Measurements from ENCODE around the gene ZNF681. TPM values are rescaled to one million over a fixed set of nuclear protein-coding genes. Genes with fewer than 3 reads are reported as not detected.

Gene ZNF681
- total RNA-seq, 1 donor from 2014 or later = 1.4 TPM

DNA sequence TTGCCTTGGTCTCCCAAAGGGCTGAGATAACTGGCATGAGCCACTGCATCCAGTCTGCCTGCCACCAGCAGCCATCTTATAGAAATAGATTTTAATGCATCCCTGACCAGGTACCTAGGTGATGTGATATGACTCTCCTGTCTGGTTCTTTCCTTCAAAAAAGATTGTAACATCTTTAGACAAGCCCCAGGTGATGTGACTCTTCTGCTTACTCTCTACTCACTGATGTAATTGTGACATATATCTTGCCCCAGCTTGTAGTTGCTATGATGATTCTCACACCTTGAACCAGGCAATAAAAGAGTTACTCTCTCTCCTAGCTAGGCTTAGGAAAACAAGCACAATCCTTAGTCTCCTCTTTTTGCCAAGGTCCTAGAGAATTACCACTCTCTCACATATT, 30.6 kb upstream of the ZNF681 start:
- H3K4me1 Mint-ChIP-seq (ENCODE audit: low read depth) = peaks cover 8% of the 10 kb centered on the region
- H3K27me3 Mint-ChIP-seq (ENCODE audit: low read depth) = no peaks in the 10 kb centered on the region
- no peak overlapping the region for H3K27ac Mint-ChIP-seq (ENCODE audit: unreplicated experiment)
- H3K4me3 Mint-ChIP-seq (ENCODE audit: unreplicated experiment) = no peak overlapping the region
- TF ChIP-seq, protein P1, sequence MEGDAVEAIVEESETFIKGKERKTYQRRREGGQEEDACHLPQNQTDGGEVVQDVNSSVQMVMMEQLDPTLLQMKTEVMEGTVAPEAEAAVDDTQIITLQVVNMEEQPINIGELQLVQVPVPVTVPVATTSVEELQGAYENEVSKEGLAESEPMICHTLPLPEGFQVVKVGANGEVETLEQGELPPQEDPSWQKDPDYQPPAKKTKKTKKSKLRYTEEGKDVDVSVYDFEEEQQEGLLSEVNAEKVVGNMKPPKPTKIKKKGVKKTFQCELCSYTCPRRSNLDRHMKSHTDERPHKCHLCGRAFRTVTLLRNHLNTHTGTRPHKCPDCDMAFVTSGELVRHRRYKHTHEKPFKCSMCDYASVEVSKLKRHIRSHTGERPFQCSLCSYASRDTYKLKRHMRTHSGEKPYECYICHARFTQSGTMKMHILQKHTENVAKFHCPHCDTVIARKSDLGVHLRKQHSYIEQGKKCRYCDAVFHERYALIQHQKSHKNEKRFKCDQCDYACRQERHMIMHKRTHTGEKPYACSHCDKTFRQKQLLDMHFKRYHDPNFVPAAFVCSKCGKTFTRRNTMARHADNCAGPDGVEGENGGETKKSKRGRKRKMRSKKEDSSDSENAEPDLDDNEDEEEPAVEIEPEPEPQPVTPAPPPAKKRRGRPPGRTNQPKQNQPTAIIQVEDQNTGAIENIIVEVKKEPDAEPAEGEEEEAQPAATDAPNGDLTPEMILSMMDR (IDR thresholded peaks at IDR 0.05) = no peak
- no peak for DNase-seq (ENCODE audit: low spot score)
- peaks cover 6% of the 10 kb centered on the region for H3K9me3 Mint-ChIP-seq (ENCODE audit: low read depth)
- H3K36me3 Mint-ChIP-seq (ENCODE audit: low read depth) = no peaks in the 10 kb centered on the region

DNA sequence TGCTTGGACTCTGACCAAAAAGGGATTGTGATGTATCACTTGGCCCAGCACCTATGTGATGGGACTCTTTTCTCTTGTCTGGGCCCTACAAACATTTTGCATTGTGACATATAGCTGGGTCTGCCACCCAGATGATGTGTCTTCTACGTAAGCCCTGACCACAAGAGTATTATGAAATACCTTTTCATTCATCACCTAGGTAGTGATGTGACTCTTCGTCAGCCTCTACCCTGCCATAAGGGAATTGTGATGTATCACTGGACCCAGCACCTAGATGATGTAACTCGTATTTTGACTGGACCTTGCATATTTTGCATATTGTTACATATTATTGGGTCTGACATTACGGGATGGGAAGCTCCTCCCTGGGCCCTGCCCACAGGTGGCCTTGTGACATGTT, 29.7 kb upstream of the ZNF681 start:
- no peaks in the 10 kb centered on the region for H3K36me3 Mint-ChIP-seq (ENCODE audit: low read depth)
- peaks cover 8% of the 10 kb centered on the region for H3K4me1 Mint-ChIP-seq (ENCODE audit: low read depth)
- H3K27me3 Mint-ChIP-seq (ENCODE audit: low read depth) = no peaks in the 10 kb centered on the region
- no peak for DNase-seq (ENCODE audit: low spot score)
- no peak overlapping the region for H3K4me3 Mint-ChIP-seq (ENCODE audit: unreplicated experiment)
- TF ChIP-seq, protein P1 (IDR thresholded peaks at IDR 0.05) = no peak
- H3K27ac Mint-ChIP-seq (ENCODE audit: unreplicated experiment) = no peak overlapping the region
- peaks cover 6% of the 10 kb centered on the region for H3K9me3 Mint-ChIP-seq (ENCODE audit: low read depth)

DNA sequence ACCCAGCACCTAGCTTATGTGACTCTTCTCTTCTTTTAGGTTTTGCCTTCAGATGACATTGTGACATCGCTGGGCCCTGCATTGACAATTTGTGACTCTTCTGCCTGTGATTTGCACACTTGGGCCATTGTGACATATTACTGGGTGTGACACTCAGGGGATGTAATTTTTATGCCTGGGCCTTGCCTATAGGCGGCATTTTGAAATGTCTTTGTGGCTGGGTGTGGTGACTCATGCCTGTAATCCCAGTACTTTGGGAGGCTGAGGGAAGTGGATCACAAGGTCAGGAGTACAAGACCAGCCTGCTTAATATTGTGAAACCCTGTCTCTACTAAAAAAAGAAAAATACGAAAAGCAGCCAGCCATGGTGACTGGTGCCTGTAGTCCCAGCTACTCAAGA, 28.4 kb upstream of the ZNF681 start:
- Mint-ChIP-seq H3K4me1 (ENCODE audit: low read depth) (peaks cover 8% of the 10 kb centered on the region), H3K27ac (ENCODE audit: unreplicated experiment) (no peak overlapping the region), H3K9me3 (ENCODE audit: low read depth) (peaks cover 7% of the 10 kb centered on the region), H3K27me3 (ENCODE audit: low read depth) (no peaks in the 10 kb centered on the region), H3K36me3 (ENCODE audit: low read depth) (peaks cover 3% of the 10 kb centered on the region), H3K4me3 (ENCODE audit: unreplicated experiment) (no peak overlapping the region)
- TF ChIP-seq, protein P1 (IDR thresholded peaks at IDR 0.05) = no peak
- DNase-seq (ENCODE audit: low spot score) = no peak

DNA sequence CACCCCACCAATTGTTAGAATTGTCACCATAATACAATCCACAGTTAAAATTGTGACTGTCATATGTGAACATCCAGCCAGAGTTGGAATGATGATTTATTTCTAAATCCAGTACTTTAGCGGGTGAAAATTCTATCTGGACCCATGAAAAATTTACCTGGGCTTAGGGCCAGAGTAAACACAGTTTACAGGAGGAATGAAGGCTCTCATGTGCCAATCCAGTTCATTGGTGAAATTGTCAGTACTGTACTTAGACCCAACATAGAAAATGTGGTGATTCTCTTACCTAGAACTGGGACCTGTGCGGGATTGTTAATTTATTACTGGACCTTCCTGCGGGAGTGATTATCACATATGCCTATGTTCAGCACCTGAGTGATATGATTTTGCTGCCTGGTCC, 27.3 kb upstream of the ZNF681 start:
- DNase-seq (ENCODE audit: low spot score) = no peak
- H3K4me3 Mint-ChIP-seq (ENCODE audit: unreplicated experiment) = no peak overlapping the region
- TF ChIP-seq, protein P1 (IDR thresholded peaks at IDR 0.05) = no peak
- H3K27me3 Mint-ChIP-seq (ENCODE audit: low read depth) = no peaks in the 10 kb centered on the region
- peaks cover 5% of the 10 kb centered on the region for H3K36me3 Mint-ChIP-seq (ENCODE audit: low read depth)
- peaks cover 8% of the 10 kb centered on the region for H3K4me1 Mint-ChIP-seq (ENCODE audit: low read depth)
- H3K9me3 Mint-ChIP-seq (ENCODE audit: low read depth) = peaks cover 11% of the 10 kb centered on the region
- no peak overlapping the region for H3K27ac Mint-ChIP-seq (ENCODE audit: unreplicated experiment)

DNA sequence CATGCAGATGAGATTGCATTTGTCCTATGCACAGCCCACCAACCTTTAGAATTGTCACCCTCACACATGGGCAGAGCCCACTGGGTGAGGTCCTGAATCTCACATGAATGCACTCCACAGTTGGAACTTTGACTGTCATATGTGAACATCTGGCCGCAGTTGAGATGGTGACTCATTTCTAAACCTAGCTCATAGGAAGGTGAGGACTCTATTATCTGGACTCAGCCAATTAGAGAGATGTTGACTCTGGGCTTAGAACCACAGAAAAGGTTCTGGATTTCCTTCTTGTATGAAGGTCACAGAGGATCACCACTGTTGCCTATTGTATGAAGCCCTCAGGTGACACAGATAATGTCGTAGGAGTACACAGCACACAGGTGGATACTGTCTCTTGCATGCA, 25.6 kb upstream of the ZNF681 start:
- Mint-ChIP-seq H3K27me3 (ENCODE audit: low read depth) (no peaks in the 10 kb centered on the region), H3K36me3 (ENCODE audit: low read depth) (peaks cover 14% of the 10 kb centered on the region), H3K4me3 (ENCODE audit: unreplicated experiment) (no peak overlapping the region), H3K27ac (ENCODE audit: unreplicated experiment) (no peak overlapping the region), H3K4me1 (ENCODE audit: low read depth) (peaks cover 8% of the 10 kb centered on the region), H3K9me3 (ENCODE audit: low read depth) (peaks cover 15% of the 10 kb centered on the region)
- TF ChIP-seq, protein P1 (IDR thresholded peaks at IDR 0.05) = no peak
- DNase-seq (ENCODE audit: low spot score) = no peak

Data from chondrocyte (in vitro differentiated cells).